GM12878 (cell line): ENCODE results near the gene VAC14. TPM values are rescaled to one million over a fixed set of nuclear protein-coding genes. Genes with fewer than 3 reads are reported as not detected.

ENCODE experiments used
- ATAC-seq: fragments of 200-7000 bp; cut with Tn5 transposase; 3 replicates; pipeline ENCODE4 v1.9.1; 2020; ENCODE audit warnings: mild to moderate bottlenecking, moderate library complexity
- BruUV-seq: library from RNA; stranded (reverse); fragments of 400-500 nt; replicated peaks from 2 replicates; lab custom pipeline; 2021; lab: Mats Ljungman, UMichigan
- CTCF ChIA-PET: fragments of 300-600 bp; sonication (Branson Sonifier 250); formaldehyde crosslinking; extraction: SDS; loops from one replicate; lab custom pipeline; 2021; ENCODE audit warnings: inconsistent platforms; lab: Yijun Ruan, JAX
- POLR2A ChIA-PET: fragments of 350-600 bp; formaldehyde crosslinking; extraction: SDS; loops from one replicate; lab custom pipeline; 2021; ENCODE audit warnings: inconsistent platforms; lab: Charles Lee
- RAD21 ChIA-PET: fragments of 300-600 bp; sonication (Branson Sonifier 250); formaldehyde crosslinking; loops from one replicate; lab custom pipeline; 2023; ENCODE audit warnings: antibody characterized with exemption; ENCODE audit not compliant: unreplicated experiment; lab: Charles Lee
- SMC1A ChIA-PET: fragments of 300-600 bp; sonication (Branson Sonifier 250); formaldehyde crosslinking; loops from one replicate; lab custom pipeline; 2023; ENCODE audit not compliant: unreplicated experiment, uncharacterized antibody; lab: Charles Lee
- DNase-seq: peaks from one replicate; pipeline ENCODE4 v3.0.0-alpha.2; 2011; ENCODE audit warnings: low read depth, low spot score
- FAIRE-seq: peaks from 3 replicates; lab custom pipeline; 2011; peaks lifted over from hg19 to GRCh38; lab: Jason Lieb, UNC
- H2AFZ ChIP-seq: 2 replicates; pipeline ENCODE4 v1.6.0; 2011; ENCODE audit warnings: low read depth, low read length, control low read depth; ENCODE audit not compliant: control insufficient read depth
- H3K27ac ChIP-seq: 2 replicates; pipeline ENCODE4 v1.5.1; 2011; ENCODE audit warnings: control low read depth; ENCODE audit not compliant: control insufficient read depth, insufficient read depth
- H3K27me3 ChIP-seq, 2 experiments: replicated peaks in 1 of 2; 2 replicates each; pipeline versions ENCODE4 v1.6.0 to v1.6.1; 2011; ENCODE audit warnings: low read length in 1 of 2; ENCODE audit not compliant: control insufficient read depth in 2 of 2, insufficient read depth in 2 of 2
- H3K36me3 ChIP-seq, 2 experiments: 2 replicates each; pipeline ENCODE4 v1.5.1; 2011; ENCODE audit warnings: low read length in 1 of 2; ENCODE audit not compliant: control insufficient read depth in 2 of 2, insufficient read depth in 2 of 2
- H3K4me1 ChIP-seq: 2 replicates; pipeline ENCODE4 v1.6.1; 2011; ENCODE audit warnings: mild to moderate bottlenecking, low read length, moderate library complexity, mixed read lengths; ENCODE audit not compliant: control insufficient read depth, insufficient read depth
- H3K4me2 ChIP-seq: 2 replicates; pipeline ENCODE4 v1.6.0; 2011; ENCODE audit warnings: control low read depth; ENCODE audit not compliant: control insufficient read depth, insufficient read depth
- H3K4me3 ChIP-seq: fragments of 200-600 bp; sonication (generic); 2 replicates; pipeline ENCODE4 v1.5.1; 2016
- H3K79me2 ChIP-seq: 2 replicates; pipeline ENCODE4 v1.6.0; 2011; ENCODE audit warnings: low read length; ENCODE audit not compliant: control insufficient read depth, insufficient read depth
- H3K9ac ChIP-seq: 2 replicates; pipeline ENCODE4 v1.8.0; 2011; ENCODE audit warnings: low read length, control low read depth, mixed read lengths; ENCODE audit not compliant: control insufficient read depth, insufficient read depth
- H3K9me3 ChIP-seq: replicated peaks from 3 replicates; pipeline ENCODE4 v1.5.1; 2011; ENCODE audit warnings: mild to moderate bottlenecking, low read length; ENCODE audit not compliant: control insufficient read depth, insufficient read depth
- H4K20me1 ChIP-seq: 2 replicates; pipeline ENCODE4 v1.6.0; 2011; ENCODE audit not compliant: control insufficient read depth, insufficient read depth
- BACH1 ChIP-seq: fragments of 450-650 bp; IDR thresholded peaks from 2 replicates; pipeline ENCODE4 v1.6.1; 2017; ENCODE audit warnings: mild to moderate bottlenecking, borderline replicate concordance
- FOXM1 ChIP-seq: IDR thresholded peaks from 2 replicates; pipeline ENCODE4 v1.6.1; 2012; ENCODE audit warnings: low read depth, mild to moderate bottlenecking, inconsistent platforms, low read length, moderate library complexity
- MLLT1 ChIP-seq: fragments of 450-650 bp; IDR thresholded peaks from 2 replicates; pipeline ENCODE4 v1.6.1; 2016; ENCODE audit warnings: mild to moderate bottlenecking
- NFYB ChIP-seq: IDR thresholded peaks from 2 replicates; pipeline ENCODE4 v1.6.1; 2011; ENCODE audit warnings: low read depth, mild to moderate bottlenecking, low read length, improper control_type of control experiment, moderate library complexity; ENCODE audit not compliant: insufficient read depth
- NR2C1 ChIP-seq: fragments of 450-650 bp; IDR thresholded peaks from 2 replicates; pipeline ENCODE4 v1.6.1; 2017; ENCODE audit warnings: antibody characterized with exemption, mild to moderate bottlenecking, moderate library complexity
- PML ChIP-seq: IDR thresholded peaks from 2 replicates; pipeline ENCODE4 v1.6.1; 2012; ENCODE audit warnings: low read length, inconsistent platforms
- POU2F2 ChIP-seq: IDR thresholded peaks from 3 replicates; pipeline ENCODE4 v1.6.1; 2011; ENCODE audit warnings: low read depth, mild to moderate bottlenecking, low read length, borderline replicate concordance
- RAD51 ChIP-seq: fragments of 450-650 bp; IDR thresholded peaks from 2 replicates; pipeline ENCODE4 v1.6.1; 2016; ENCODE audit warnings: moderate library complexity, mild to moderate bottlenecking, inconsistent platforms
- STAT3 ChIP-seq: IDR thresholded peaks from 2 replicates; pipeline ENCODE4 v1.6.1; 2011; ENCODE audit warnings: low read depth, low read length, improper control_type of control experiment
- USF2 ChIP-seq: IDR thresholded peaks from 2 replicates; pipeline ENCODE4 v1.6.1; 2011; ENCODE audit warnings: low read depth, low read length, improper control_type of control experiment, borderline replicate concordance
- YY1 ChIP-seq: IDR thresholded peaks from 2 replicates; pipeline ENCODE4 v1.6.1; 2011; ENCODE audit warnings: low read depth, mild to moderate bottlenecking, low read length
- ZBED1 ChIP-seq: IDR thresholded peaks from 2 replicates; pipeline ENCODE4 v1.6.1; 2016; ENCODE audit warnings: borderline replicate concordance
- ZNF622 ChIP-seq: fragments of 450-650 bp; IDR thresholded peaks from 2 replicates; pipeline ENCODE4 v1.6.1; 2017; ENCODE audit warnings: mild to moderate bottlenecking, inconsistent platforms
- WGBS: methylation state at CpG from one replicate; pipeline ENCODE4 v1.1.6; 2016; ENCODE audit warnings: low lambda C conversion rate; ENCODE audit not compliant: insufficient replicate concordance, insufficient coverage; ENCODE audit errors: missing lambda C conversion rate; 5-methylcytosine and 5-hydroxymethylcytosine counted together
- in situ Hi-C: fragments of 300-500 bp; cut with MboI; formaldehyde crosslinking; loops from 9 replicates; pipeline ENCODE4 v1.14.3; 2018; ENCODE audit warnings: mixed read lengths
- intact Hi-C: fragments of 100-400 bp; cut with micrococcal nuclease; formaldehyde crosslinking; loops from one replicate; pipeline ENCODE4 v1.14.2; 2022; ENCODE audit not compliant: unreplicated experiment
- polyA plus RNA-seq, 11 experiments: library from polyadenylated mRNA; depleted of rRNA in 4 of 11; unstranded in 6 of 11; stranded (reverse) in 5 of 11; fragments of >200 nt; fragmentation: Nextera tagmentation in 4 of 11; fragmentation: Illumina TruSeq in 1 of 11; extraction: Ambion mirVana in 4 of 11; extraction: Trizol in 1 of 11; gene quantifications; 1 replicate in 1 of 11; 2 replicates in 10 of 11; pipeline versions ENCODE4 v1.2.1 to v1.2.3, GENCODE V29; 2011 to 2016; ENCODE audit warnings: inconsistent platforms in 2 of 11, missing spikeins in 2 of 11, low read depth in 1 of 11
- total RNA-seq, 4 experiments: library from RNA; depleted of rRNA in 3 of 4; stranded (reverse); fragments of >200 nt in 3 of 4; fragmentation: Illumina TruSeq in 1 of 4; extraction: Trizol in 1 of 4; gene quantifications; 2 replicates each; pipeline versions ENCODE4 v1.2.1 to v1.2.3, GENCODE V29; 2013 to 2021

The VAC14 gene
- total and polyA plus RNA-seq, 10 of the 15 experiments (the other 5 are each of a cell fraction or from before 2014, with no cell fraction given), result 1.3 to 45.5 (median 25.5) TPM

DNA sequence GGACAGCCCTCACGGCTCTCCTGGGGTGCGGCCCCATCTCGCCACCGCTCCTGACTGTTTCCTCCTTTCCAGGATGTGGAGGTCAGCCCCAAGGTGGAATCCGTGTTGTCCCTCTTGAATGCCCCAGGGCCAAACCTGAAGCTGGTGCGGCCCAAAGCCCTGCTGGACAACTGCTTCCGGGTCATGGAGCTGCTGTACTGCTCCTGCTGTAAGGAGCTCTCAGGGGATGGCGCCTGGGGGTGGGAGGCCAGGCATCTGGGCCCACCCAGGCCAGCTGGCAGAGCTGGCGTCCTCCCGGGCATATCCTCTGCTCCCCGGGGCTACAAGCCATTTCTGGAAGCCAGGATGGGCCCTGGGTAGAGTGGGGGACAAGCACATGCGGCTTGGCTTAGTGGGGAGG lies 141.4 kb downstream of the VAC14 start:
- H2AFZ ChIP-seq, result no peak overlapping the region
- intact Hi-C loops, result loop anchor here (10.0 kb wide), 1 partner anchor 495 kb away; no protein-coding TSS in a partner anchor
- no peaks in the 10 kb centered on the region for H3K9me3 ChIP-seq
- ChIA-PET CTCF (interaction anchor here (0.6 to 0.7 kb wide), 3 partner anchors 95 to 290 kb away, joined by 3 to 4 read pairs (median 3); no protein-coding TSS in a partner anchor), SMC1A (no interaction called here), RAD21 (no interaction called here), POLR2A (interaction anchor here (0.7 kb wide), 1 partner anchor 46 kb away, joined by 3 read pairs; no protein-coding TSS in a partner anchor)
- in situ Hi-C loops, result no loop called here
- no peaks in the 10 kb centered on the region for H3K36me3 ChIP-seq
- no peak overlapping the region for H3K9ac ChIP-seq
- DNase-seq (no peak), FAIRE-seq (no peak), ATAC-seq (no peak)
- no peaks in the 10 kb centered on the region for H3K79me2 ChIP-seq
- no peaks in the 10 kb centered on the region for H3K27me3 ChIP-seq
- H3K4me2 ChIP-seq, result no peak overlapping the region
- H3K4me3 ChIP-seq, result no peak overlapping the region
- no peaks in the 10 kb centered on the region for H3K4me1 ChIP-seq
- no peak overlapping the region for H3K27ac ChIP-seq
- BruUV-seq, result no TSS peak
- 42% methylated on average over 12 of the region's 12 CpGs for WGBS
- TF ChIP-seq ZBED1, result no peak
- no peak for TF ChIP-seq PML
- peak; percentile 45; the same call in 1 of the 2 replicates for TF ChIP-seq NR2C1
- no peak for TF ChIP-seq NFYB
- TF ChIP-seq ZNF622, result no peak
- no peak for TF ChIP-seq POU2F2
- no peak for TF ChIP-seq BACH1
- no peaks in the 10 kb centered on the region for H4K20me1 ChIP-seq

- Histone ChIP-seq H3K4me3 (no peak overlapping the region), H4K20me1 (no peaks in the 10 kb centered on the region), H3K9ac (no peak overlapping the region), H3K9me3 (no peaks in the 10 kb centered on the region), H3K4me2 (no peak overlapping the region), H2AFZ (no peak overlapping the region), H3K36me3 (no peaks in the 10 kb centered on the region), H3K27ac (no peak overlapping the region), H3K27me3 (no peaks in the 10 kb centered on the region), H3K79me2 (no peaks in the 10 kb centered on the region), H3K4me1 (no peaks in the 10 kb centered on the region)
- SMC1A ChIA-PET, result no interaction called here
- no peak for DNase-seq
- RAD21 ChIA-PET, result no interaction called here
- no peak for ATAC-seq
- POLR2A ChIA-PET, result no interaction called here
- in situ Hi-C loops, result no loop called here
- intact Hi-C loops, result loop anchor here (10.0 kb wide), 1 partner anchor 494 kb away; no protein-coding TSS in a partner anchor
- 12% methylated on average over 5 of the region's 5 CpGs for WGBS
- no peak for FAIRE-seq
- CTCF ChIA-PET, result no interaction called here
- TF ChIP-seq STAT3 (no peak), YY1 (no peak), USF2 (no peak), BACH1 (no peak), FOXM1 (no peak), MLLT1 (no peak), RAD51 (no peak)
- BruUV-seq, result no TSS peak
Measured at GRCh38 chr16:70658921-70659320, 142.0 kb downstream of the VAC14 start.
